HEK293T (cell line): ENCODE measurements around the gene MXRA7.

ENCODE experiments used
- ARNT ChIP-seq: fragments of 450-650 bp; IDR thresholded peaks from 2 replicates; pipeline ENCODE4 v1.6.1; 2017; ENCODE audit warnings: mild to moderate bottlenecking
- BHLHE40 ChIP-seq: fragments of 450-650 bp; IDR thresholded peaks from 2 replicates; pipeline ENCODE4 v1.6.1; 2016; ENCODE audit warnings: mild to moderate bottlenecking, moderate library complexity, borderline replicate concordance
- CTBP1 ChIP-seq: fragments of 450-650 bp; IDR thresholded peaks from 2 replicates; pipeline ENCODE4 v1.6.1; 2016; ENCODE audit warnings: borderline replicate concordance
- ELF4 ChIP-seq: fragments of 450-650 bp; IDR thresholded peaks from 2 replicates; pipeline ENCODE4 v1.6.1; 2017; ENCODE audit warnings: antibody characterized with exemption
- FOXA1 ChIP-seq: fragments of 450-650 bp; IDR thresholded peaks from 2 replicates; pipeline ENCODE4 v1.6.1; 2016; ENCODE audit warnings: mild to moderate bottlenecking
- FOXK2 ChIP-seq: fragments of 450-650 bp; IDR thresholded peaks from 2 replicates; pipeline ENCODE4 v1.6.1; 2016; ENCODE audit warnings: mild to moderate bottlenecking
- FOXM1 ChIP-seq: fragments of 450-650 bp; IDR thresholded peaks from 2 replicates; pipeline ENCODE4 v1.6.1; 2017; ENCODE audit warnings: mild to moderate bottlenecking, borderline replicate concordance
- LEF1 ChIP-seq: fragments of 450-650 bp; IDR thresholded peaks from 2 replicates; pipeline ENCODE4 v1.6.1; 2017; ENCODE audit warnings: mild to moderate bottlenecking, borderline replicate concordance
- NFRKB ChIP-seq: fragments of 450-650 bp; IDR thresholded peaks from 2 replicates; pipeline ENCODE4 v1.6.1; 2016; ENCODE audit warnings: mild to moderate bottlenecking, moderate library complexity
- SP1 ChIP-seq: fragments of 450-650 bp; IDR thresholded peaks from 2 replicates; pipeline ENCODE4 v1.6.1; 2017
- SUZ12 ChIP-seq: fragments of 450-650 bp; IDR thresholded peaks from 2 replicates; pipeline ENCODE4 v1.6.1; 2016; ENCODE audit warnings: mild to moderate bottlenecking
- TF ChIP-seq, protein P1 (sequence below): fragments of 450-650 bp; IDR thresholded peaks from 2 replicates; pipeline ENCODE4 v1.6.1; 2016

GRCh38 chr17:76721463-76721862 is 10.7 kb upstream of the MXRA7 start:
- TF ChIP-seq FOXK2 (no peak), ARNT (no peak), FOXA1 (no peak), SUZ12 (no peak), FOXM1 (no peak), LEF1 (no peak), BHLHE40 (no peak), SP1 (no peak), CTBP1 (no peak), NFRKB (no peak), ELF4 (no peak)
- TF ChIP-seq, protein P1, sequence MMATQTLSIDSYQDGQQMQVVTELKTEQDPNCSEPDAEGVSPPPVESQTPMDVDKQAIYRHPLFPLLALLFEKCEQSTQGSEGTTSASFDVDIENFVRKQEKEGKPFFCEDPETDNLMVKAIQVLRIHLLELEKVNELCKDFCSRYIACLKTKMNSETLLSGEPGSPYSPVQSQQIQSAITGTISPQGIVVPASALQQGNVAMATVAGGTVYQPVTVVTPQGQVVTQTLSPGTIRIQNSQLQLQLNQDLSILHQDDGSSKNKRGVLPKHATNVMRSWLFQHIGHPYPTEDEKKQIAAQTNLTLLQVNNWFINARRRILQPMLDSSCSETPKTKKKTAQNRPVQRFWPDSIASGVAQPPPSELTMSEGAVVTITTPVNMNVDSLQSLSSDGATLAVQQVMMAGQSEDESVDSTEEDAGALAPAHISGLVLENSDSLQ: no peak
